Body of pancreas (tissue), 2 donors: ENCODE measurements around the gene TPSB2. TPM values are rescaled to one million over a fixed set of nuclear protein-coding genes. Genes with fewer than 3 reads are reported as not detected.

Source experiments
- total RNA-seq, 2 donors: library from RNA; depleted of rRNA; stranded (reverse); fragments of >200 nt; gene quantifications; one replicate each; pipeline ENCODE4 v1.1.0, GENCODE V29; 2016

Gene TPSB2
- total RNA-seq, 2 donors from 2014 or later: 4.4 to 21.8 TPM

Other genes with a start within 250 kb of the TPSB2 start
- 1 to 10 TPM; 2.6 to 3.3 TPM for gene SOX8, start 248.4 kb downstream of the TPSB2 start, total RNA-seq
- gene SSTR5, start 157.4 kb downstream of the TPSB2 start, total RNA-seq: 1 to 10 TPM in 1 of 2 donors, not detected in 1; 2.3 TPM
- gene C1QTNF8, start 133.9 kb downstream of the TPSB2 start, total RNA-seq: not detected
- gene CACNA1H, start 77.1 kb downstream of the TPSB2 start, total RNA-seq: 10 to 100 TPM in 1 of 2 donors, 1 to 10 TPM in 1; 7.3 to 15.2 TPM
- gene TPSG1, start 4.9 kb downstream of the TPSB2 start, total RNA-seq: not detected
- 10 to 100 TPM; 23.6 to 53.4 TPM for gene TPSAB1, start 10.5 kb upstream of the TPSB2 start, total RNA-seq
- 1 to 10 TPM in 1 of 2 donors, not detected in 1; 1.6 TPM for gene TPSD1, start 25.9 kb upstream of the TPSB2 start, total RNA-seq
- gene UBE2I, start 79.5 kb upstream of the TPSB2 start, total RNA-seq: 10 to 100 TPM; 25.9 to 81.7 TPM
- 10 to 100 TPM in 1 of 2 donors, 1 to 10 TPM in 1; 7.0 to 20.8 TPM for gene BAIAP3, start 103.5 kb upstream of the TPSB2 start, total RNA-seq
- 10 to 100 TPM; 70.5 to 98.8 TPM for gene TSR3, start 121.7 kb upstream of the TPSB2 start, total RNA-seq
- gene GNPTG, start 121.7 kb upstream of the TPSB2 start, total RNA-seq: 10 to 100 TPM; 38.1 to 98.2 TPM
- gene UNKL, start 184.5 kb upstream of the TPSB2 start, total RNA-seq: 10 to 100 TPM; 11.2 to 21.4 TPM
- 1 to 10 TPM in 1 of 2 donors, under 1 TPM in 1; 0.99 to 3.9 TPM for gene UQCC4, start 190.6 kb upstream of the TPSB2 start, total RNA-seq
- gene PERCC1, start 200.9 kb upstream of the TPSB2 start, total RNA-seq: not detected
- 1 to 10 TPM; 2.1 to 2.3 TPM for gene CCDC154, start 214.4 kb upstream of the TPSB2 start, total RNA-seq
- 100 to 1,000 TPM in 1 of 2 donors, 10 to 100 TPM in 1; 27.2 to 115 TPM for gene CLCN7, start 244.8 kb upstream of the TPSB2 start, total RNA-seq